Dendritic cell treated with granulocyte-macrophage colony-stimulating factor and Interleukin-4, amounts not matched to agents 40 ng/mL and 50 ng/mL, for 4 days (primary cell): ENCODE results near the gene INSYN1.
"Not testable (repeated sequence)": the region's sequence is repeated elsewhere in the genome, so short reads cannot be mapped to it uniquely, and the experiment has no call there.

Source experiments
- H3K27ac Mint-ChIP-seq: one replicate; pipeline ENCODE4 v1.8.0; 2022; ENCODE audit warnings: mild to moderate bottlenecking, mixed read lengths
- H3K27me3 Mint-ChIP-seq: one replicate; pipeline ENCODE4 v1.8.0; 2022; ENCODE audit warnings: mild to moderate bottlenecking, mixed read lengths
- H3K36me3 Mint-ChIP-seq: one replicate; pipeline ENCODE4 v1.8.0; 2022; ENCODE audit warnings: low read depth, mixed read lengths
- H3K4me1 Mint-ChIP-seq: one replicate; pipeline ENCODE4 v1.8.0; 2022; ENCODE audit warnings: low read depth, mixed read lengths
- H3K4me3 Mint-ChIP-seq: one replicate; pipeline ENCODE4 v1.8.0; 2022; ENCODE audit warnings: mild to moderate bottlenecking, moderate library complexity, mixed read lengths
- H3K9me3 Mint-ChIP-seq: one replicate; pipeline ENCODE4 v1.8.0; 2022; ENCODE audit warnings: mixed read lengths
- intact Hi-C: fragments of 100-400 bp; cut with micrococcal nuclease; formaldehyde crosslinking; loops from one replicate; pipeline ENCODE4 v1.15.0; 2022

Gene INSYN1

DNA sequence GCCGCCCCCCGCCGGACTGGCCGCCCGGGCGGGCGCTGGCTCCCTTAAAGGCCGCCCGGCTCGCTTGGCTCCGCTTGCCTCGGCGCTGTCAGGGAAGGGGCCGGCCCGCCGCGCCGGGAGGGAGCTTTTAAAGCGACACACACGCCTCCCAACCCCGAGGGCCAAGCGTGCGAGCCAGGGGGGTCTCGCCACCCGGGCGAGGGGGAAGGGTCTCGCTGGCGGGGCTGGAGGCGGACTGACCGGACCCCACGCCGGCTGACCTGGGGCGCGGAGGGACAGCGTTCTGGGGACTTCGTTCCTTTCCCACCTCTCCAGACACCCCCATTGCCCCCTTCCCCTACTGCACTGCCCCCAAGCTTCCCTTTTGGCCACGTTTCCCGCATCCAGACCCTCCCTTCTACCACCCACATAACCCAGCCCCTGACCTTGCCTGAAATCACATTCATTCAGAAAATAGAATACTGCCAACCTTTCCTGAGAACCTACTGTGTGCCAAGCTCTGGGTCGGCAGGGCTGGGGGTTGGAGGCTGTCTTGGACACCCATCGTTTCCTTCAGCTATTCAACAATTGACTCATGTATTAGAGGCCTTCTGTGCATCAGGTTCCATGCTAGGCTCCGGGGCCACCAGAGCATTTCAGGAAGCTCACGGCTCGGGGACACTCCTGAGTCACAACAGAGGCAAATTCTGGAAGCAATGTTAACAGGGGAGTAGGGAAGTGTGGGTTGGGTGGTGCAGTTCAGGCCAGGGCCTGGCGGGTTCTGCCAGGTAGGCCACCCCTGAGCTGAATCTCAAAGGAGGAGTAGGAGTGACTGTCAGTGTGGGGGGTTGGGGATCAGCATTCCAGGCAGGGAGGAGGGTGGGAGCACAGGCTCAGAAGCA, at the start of gene INSYN1:
TSS of gene INSYN1 (minus strand) at position 102 of the 881 bp plus-strand sequence. CDS start 2,221 bp downstream, outside the sequence.
- Mint-ChIP-seq H3K4me3 (no peak within 1 kb of the TSS), H3K4me1 (peaks cover 6% of the 10 kb centered on the region), H3K27me3 (peaks cover 69% of the 10 kb centered on the region), H3K36me3 (no peaks in the 10 kb centered on the region), H3K9me3 (no peaks in the 10 kb centered on the region), H3K27ac (no peak within 1 kb of the TSS)
- intact Hi-C loops: no loop called here

DNA sequence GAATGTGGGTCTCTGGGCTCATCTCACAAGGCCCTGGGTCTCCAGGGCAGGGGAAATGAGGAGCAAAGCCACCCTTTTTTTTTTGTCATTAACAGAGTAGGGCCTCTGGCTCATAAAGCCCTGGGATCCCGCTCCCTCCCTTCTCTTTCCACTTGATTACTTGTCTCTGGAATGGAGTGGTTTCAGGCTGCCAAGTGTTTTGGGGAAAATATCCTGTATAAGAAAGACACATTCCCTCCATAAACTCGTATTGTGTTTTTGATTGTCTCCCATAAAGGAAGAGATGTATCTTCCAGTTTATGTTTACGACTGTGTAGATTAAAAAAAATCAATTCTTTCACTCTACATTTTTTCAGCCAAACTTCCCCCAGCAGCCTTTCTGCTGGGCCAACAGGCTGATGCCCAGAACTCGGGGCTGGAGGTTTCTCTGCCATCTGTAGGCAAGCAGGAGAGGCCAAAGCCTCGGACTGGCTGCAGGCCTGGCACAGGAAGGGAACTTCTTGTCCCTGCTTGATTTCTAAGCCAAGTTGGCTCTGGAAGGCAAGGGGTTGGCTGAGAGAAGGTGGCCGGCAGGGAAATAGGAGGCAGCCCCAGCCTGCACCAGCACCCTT, 49.4 kb upstream of the INSYN1 start:
- Mint-ChIP-seq H3K4me3 (no peak overlapping the region), H3K27me3 (no peaks in the 10 kb centered on the region), H3K9me3 (no peaks in the 10 kb centered on the region), H3K27ac (no peak overlapping the region), H3K4me1 (no peaks in the 10 kb centered on the region), H3K36me3 (no peaks in the 10 kb centered on the region)
- intact Hi-C loops: no loop called here

- H3K36me3 Mint-ChIP-seq: no peaks in the 10 kb centered on the region
- H3K9me3 Mint-ChIP-seq: no peaks in the 10 kb centered on the region
- H3K27me3 Mint-ChIP-seq: no peaks in the 10 kb centered on the region
- H3K4me3 Mint-ChIP-seq: no peak overlapping the region
- no peak overlapping the region for H3K27ac Mint-ChIP-seq
- H3K4me1 Mint-ChIP-seq: no peaks in the 10 kb centered on the region
- intact Hi-C loops: no loop called here
Measured at GRCh38 chr15:73800662-73801345, 47.7 kb upstream of the INSYN1 start.

- no peak overlapping the region for H3K4me3 Mint-ChIP-seq
- no peaks in the 10 kb centered on the region for H3K4me1 Mint-ChIP-seq
- H3K9me3 Mint-ChIP-seq: no peaks in the 10 kb centered on the region
- no peak overlapping the region for H3K27ac Mint-ChIP-seq
- H3K27me3 Mint-ChIP-seq: no peaks in the 10 kb centered on the region
- intact Hi-C loops: no loop called here
- no peaks in the 10 kb centered on the region for H3K36me3 Mint-ChIP-seq
Measured at GRCh38 chr15:73799466-73799865, 46.3 kb upstream of the INSYN1 start.

DNA sequence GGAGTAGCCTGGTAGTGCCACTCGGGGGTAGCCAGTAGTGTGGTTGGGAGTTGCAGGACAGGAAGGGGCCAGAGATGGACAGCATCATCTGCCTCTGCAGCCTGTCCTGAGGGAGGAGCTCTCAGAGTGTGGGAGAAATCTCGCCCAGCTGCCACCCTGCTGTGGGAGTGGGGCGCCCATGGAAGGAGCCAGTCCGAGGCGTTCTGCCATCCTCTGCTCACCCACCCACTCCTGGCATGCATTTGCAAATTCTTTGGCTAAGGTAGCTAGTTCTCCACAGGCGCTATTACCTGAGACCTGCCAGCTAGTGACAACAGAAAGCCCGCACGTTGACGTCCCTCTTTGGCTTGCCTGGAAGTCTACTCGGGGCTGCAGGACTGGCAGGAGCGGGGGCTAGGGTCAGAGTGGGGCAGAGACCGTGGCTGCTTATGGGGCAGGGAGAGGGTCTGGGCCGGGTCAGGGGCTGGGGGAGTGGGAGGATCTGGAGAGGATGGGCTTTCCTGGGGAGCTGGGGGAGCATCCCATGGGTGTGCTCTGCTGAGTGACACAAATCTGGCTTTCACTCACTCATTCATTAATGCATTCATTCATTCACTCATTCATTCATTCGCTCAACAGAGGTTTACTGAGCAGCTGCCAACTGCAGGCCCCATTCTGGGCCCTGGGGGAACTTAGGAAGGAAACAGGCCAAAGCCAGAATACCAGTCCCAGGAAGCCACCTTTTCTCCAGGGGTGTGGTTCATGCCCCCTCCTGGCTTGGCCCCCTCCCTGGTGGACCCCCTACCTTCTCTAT, 44.4 kb upstream of the INSYN1 start:
- Mint-ChIP-seq H3K36me3 (no peaks in the 10 kb centered on the region), H3K4me1 (no peaks in the 10 kb centered on the region), H3K9me3 (no peaks in the 10 kb centered on the region), H3K4me3 (no peak overlapping the region), H3K27ac (no peak overlapping the region), H3K27me3 (no peaks in the 10 kb centered on the region)
- intact Hi-C loops: no loop called here

GRCh38 chr15:73796331-73796831, 43.2 kb upstream of the INSYN1 start:
- intact Hi-C loops: no loop called here
- Mint-ChIP-seq H3K27me3 (no peaks in the 10 kb centered on the region), H3K27ac (no peak overlapping the region), H3K9me3 (no peaks in the 10 kb centered on the region), H3K4me3 (no peak overlapping the region), H3K36me3 (no peaks in the 10 kb centered on the region), H3K4me1 (no peaks in the 10 kb centered on the region)

DNA sequence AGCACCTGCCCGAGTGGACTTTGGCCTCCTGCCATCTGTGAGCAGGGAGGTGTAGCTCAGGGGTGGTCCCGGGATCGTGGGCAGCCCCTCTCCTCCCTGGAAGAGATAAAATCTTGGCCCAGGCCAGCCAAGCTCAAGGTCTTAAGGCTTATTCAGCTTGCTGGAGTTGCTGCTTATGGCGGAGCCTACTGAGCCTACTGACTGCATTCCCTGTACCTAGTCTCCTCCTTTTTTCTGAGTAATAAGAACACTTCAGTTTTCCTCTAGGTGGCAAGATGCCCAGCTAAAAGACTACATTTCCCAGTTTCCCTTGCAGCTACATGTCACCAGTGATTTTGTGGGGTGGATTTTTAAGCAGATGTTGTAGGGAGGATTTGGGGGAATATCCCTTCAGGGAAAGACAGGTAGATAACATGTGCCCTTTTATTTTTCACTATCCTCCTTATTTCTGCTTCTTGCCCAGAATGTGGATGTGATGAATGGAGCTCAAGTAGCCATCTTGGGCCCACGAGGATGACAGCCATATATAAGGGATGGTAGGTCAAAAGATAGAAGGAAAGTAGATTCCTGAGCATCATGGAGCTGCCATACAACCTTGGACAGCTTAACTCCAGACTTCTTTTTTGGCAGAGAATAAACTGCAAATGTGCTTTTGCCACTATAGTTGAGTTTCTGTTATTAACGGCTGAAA, 41.4 kb upstream of the INSYN1 start:
- H3K27ac Mint-ChIP-seq: no peak overlapping the region

GRCh38 chr15:73792899-73793541, 39.9 kb upstream of the INSYN1 start:
- H3K9me3 Mint-ChIP-seq, H3K36me3 Mint-ChIP-seq, H3K27me3 Mint-ChIP-seq, H3K4me3 Mint-ChIP-seq, H3K4me1 Mint-ChIP-seq, H3K27ac Mint-ChIP-seq, intact Hi-C loops: not testable (repeated sequence)

More for the DNA sequence above, 41.4 kb upstream of the INSYN1 start:
- H3K9me3 Mint-ChIP-seq: no peaks in the 10 kb centered on the region
- no peak overlapping the region for H3K4me3 Mint-ChIP-seq
- intact Hi-C loops: no loop called here
- H3K27me3 Mint-ChIP-seq: peaks cover 1% of the 10 kb centered on the region
- H3K36me3 Mint-ChIP-seq: no peaks in the 10 kb centered on the region
- no peaks in the 10 kb centered on the region for H3K4me1 Mint-ChIP-seq

DNA sequence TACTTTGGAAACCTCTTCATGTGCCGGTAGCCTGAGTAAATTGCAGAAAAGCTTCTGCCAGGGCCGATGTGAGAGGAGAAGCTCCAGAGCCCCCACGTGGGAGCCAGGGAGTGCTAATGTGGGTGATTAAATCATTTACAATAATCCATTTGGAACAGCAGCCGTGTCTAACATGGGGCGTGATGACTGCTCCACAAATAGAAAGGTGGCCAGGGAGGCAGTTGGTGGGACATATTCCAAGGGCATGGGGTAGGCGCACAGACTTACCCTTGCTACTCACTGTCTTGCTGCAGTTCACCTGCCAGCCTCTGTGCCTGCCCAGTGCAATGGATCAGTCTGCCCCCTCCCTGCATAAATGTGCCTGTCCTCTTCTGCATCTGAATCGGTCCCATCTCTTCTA, 39.3 kb upstream of the INSYN1 start:
- intact Hi-C loops: no loop called here
- H3K27me3 Mint-ChIP-seq: peaks cover 4% of the 10 kb centered on the region
- H3K9me3 Mint-ChIP-seq: no peaks in the 10 kb centered on the region
- H3K27ac Mint-ChIP-seq: no peak overlapping the region
- H3K4me3 Mint-ChIP-seq: no peak overlapping the region
- H3K36me3 Mint-ChIP-seq: no peaks in the 10 kb centered on the region
- no peaks in the 10 kb centered on the region for H3K4me1 Mint-ChIP-seq

- peaks cover 4% of the 10 kb centered on the region for H3K27me3 Mint-ChIP-seq
- H3K4me1 Mint-ChIP-seq: no peaks in the 10 kb centered on the region
- H3K36me3 Mint-ChIP-seq: no peaks in the 10 kb centered on the region
- intact Hi-C loops: no loop called here
- H3K9me3 Mint-ChIP-seq: no peaks in the 10 kb centered on the region
- no peak overlapping the region for H3K27ac Mint-ChIP-seq
- H3K4me3 Mint-ChIP-seq: no peak overlapping the region
Measured at GRCh38 chr15:73789521-73790240, 36.5 kb upstream of the INSYN1 start.

DNA sequence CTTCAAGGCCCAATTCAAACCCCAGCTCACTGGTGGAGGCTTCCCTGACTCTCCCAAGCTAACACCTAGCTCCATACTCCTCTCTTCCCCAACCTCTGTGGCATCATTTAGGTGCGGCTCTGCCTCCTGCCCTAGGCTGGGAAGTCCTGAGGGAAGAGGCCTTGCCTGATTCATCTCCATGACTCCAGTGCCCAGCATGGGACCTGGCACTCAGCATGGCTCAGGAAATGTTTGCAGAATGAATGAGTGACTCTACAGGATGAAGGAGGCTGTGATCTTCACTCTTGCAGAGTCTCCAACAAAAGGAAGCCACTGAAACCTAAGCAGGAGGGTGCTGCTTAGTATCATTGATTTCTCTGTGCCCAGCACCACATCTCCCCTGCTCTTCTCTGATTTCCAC, 34.5 kb upstream of the INSYN1 start:
- Mint-ChIP-seq H3K9me3 (no peaks in the 10 kb centered on the region), H3K4me3 (no peak overlapping the region), H3K27ac (no peak overlapping the region), H3K4me1 (no peaks in the 10 kb centered on the region), H3K27me3 (peaks cover 4% of the 10 kb centered on the region), H3K36me3 (no peaks in the 10 kb centered on the region)
- intact Hi-C loops: no loop called here

- intact Hi-C loops: no loop called here
- peaks cover 4% of the 10 kb centered on the region for H3K27me3 Mint-ChIP-seq
- no peak overlapping the region for H3K4me3 Mint-ChIP-seq
Measured at GRCh38 chr15:73786538-73786937, 33.4 kb upstream of the INSYN1 start.

More at GRCh38 chr15:73786538-73786937, 33.4 kb upstream of the INSYN1 start:
- no peaks in the 10 kb centered on the region for H3K4me1 Mint-ChIP-seq
- no peaks in the 10 kb centered on the region for H3K9me3 Mint-ChIP-seq
- H3K27ac Mint-ChIP-seq: no peak overlapping the region
- H3K36me3 Mint-ChIP-seq: no peaks in the 10 kb centered on the region
